ENCODE results near the gene PSMB3. TPM values are rescaled to one million over a fixed set of nuclear protein-coding genes. Genes with fewer than 3 reads are reported as not detected.

The PSMB3 gene
- total RNA-seq, 2 experiments from 2014 or later = 231 to 348 TPM

- Histone ChIP-seq H3K79me2 (ENCODE audit: insufficient read depth, low read depth, low read length) (peaks cover 31% of the 10 kb centered on the region), H3K4me3 (ENCODE audit: low read depth, low read length, poor library complexity, severe bottlenecking) (peak within 1 kb of the TSS; percentile 97), H3K9me2 (ENCODE audit: insufficient read depth, low read length) (no peaks in the 10 kb centered on the region), H3K36me3 (ENCODE audit: insufficient read depth, low read length) (peaks cover 52% of the 10 kb centered on the region), H3K27ac (ENCODE audit: low read depth, low read length, poor library complexity, severe bottlenecking) (peak within 1 kb of the TSS; percentile 80), H3K9me3 (ENCODE audit: low read length) (no peaks in the 10 kb centered on the region), H4K20me1 (ENCODE audit: insufficient read depth, low read length) (no peaks in the 10 kb centered on the region), H3K4me2 (ENCODE audit: low read length) (peak within 1 kb of the TSS; percentile 98), H2AFZ (ENCODE audit: low read length) (peak within 1 kb of the TSS; percentile 56), H3K4me1 (ENCODE audit: insufficient read depth, low read length, poor library complexity, severe bottlenecking) (peaks cover 21% of the 10 kb centered on the region)
- ChIA-PET POLR2A (interaction anchor here (0.6 to 1.3 kb wide), 4 partner anchors 9 to 70 kb away, joined by 3 to 4 read pairs (median 3); partner anchors contain the start of gene LASP1), CTCF (ENCODE audit: unreplicated experiment) (no interaction called here)
- peak; percentile 97 for DNase-seq (ENCODE audit: low spot score)
- intact Hi-C loops (cut with micrococcal nuclease; ENCODE audit: unreplicated experiment) = loop anchor here (1.0 kb wide), 1 partner anchor 70 kb away; no protein-coding TSS in a partner anchor
- no TSS peak for BruUV-seq (replicated peaks)
- no peak for TF ChIP-seq EZH2phosphoT487 (IDR thresholded peaks at IDR 0.05; ENCODE audit: borderline replicate concordance, low read depth, low read length)
- no peak for TF ChIP-seq CTCF (conservative IDR thresholded peaks at IDR 0.05; ENCODE audit: low read length)
These were observed 47.1 kb downstream of the PSMB3 start, which contains the start of gene PIP4K2B for GRCh38 chr17:38799501-38800236. Gene PIP4K2B (minus strand): TSS chr17:38799556. CDS start chr17:38799424, 132 bp downstream.

GRCh38 chr17:38800237-38800760 lies 47.8 kb downstream of the PSMB3 start:
- Histone ChIP-seq H3K27ac (ENCODE audit: low read depth, low read length, poor library complexity, severe bottlenecking) (peak overlapping the region; percentile 80), H3K4me2 (ENCODE audit: low read length) (peak overlapping the region; percentile 86), H3K79me2 (ENCODE audit: insufficient read depth, low read depth, low read length) (peaks cover 31% of the 10 kb centered on the region), H3K9me3 (ENCODE audit: low read length) (no peaks in the 10 kb centered on the region), H2AFZ (ENCODE audit: low read length) (peak overlapping the region; percentile 56; the same call in 1 of the 2 replicates), H3K9me2 (ENCODE audit: insufficient read depth, low read length) (no peaks in the 10 kb centered on the region), H4K20me1 (ENCODE audit: insufficient read depth, low read length) (no peaks in the 10 kb centered on the region), H3K36me3 (ENCODE audit: insufficient read depth, low read length) (peaks cover 53% of the 10 kb centered on the region), H3K4me3 (ENCODE audit: low read depth, low read length, poor library complexity, severe bottlenecking) (peak overlapping the region; percentile 97), H3K4me1 (ENCODE audit: insufficient read depth, low read length, poor library complexity, severe bottlenecking) (peaks cover 24% of the 10 kb centered on the region)
- TF ChIP-seq EZH2phosphoT487 (IDR thresholded peaks at IDR 0.05; ENCODE audit: borderline replicate concordance, low read depth, low read length) (no peak), CTCF (conservative IDR thresholded peaks at IDR 0.05; ENCODE audit: low read length) (no peak)
- CTCF ChIA-PET (ENCODE audit: unreplicated experiment) = no interaction called here
- intact Hi-C loops (cut with micrococcal nuclease; ENCODE audit: unreplicated experiment) = loop anchor here (1.0 kb wide), 1 partner anchor 69 kb away; no protein-coding TSS in a partner anchor
- no TSS peak for BruUV-seq (replicated peaks)
- no peak for DNase-seq (ENCODE audit: low spot score)
- POLR2A ChIA-PET = interaction anchor here (0.8 kb wide), 1 partner anchor 8 kb away, joined by 3 read pairs; no protein-coding TSS in a partner anchor

GRCh38 chr17:38809828-38810227 lies 57.3 kb downstream of the PSMB3 start:
- intact Hi-C loops (cut with micrococcal nuclease; ENCODE audit: unreplicated experiment) = no loop called here
- Histone ChIP-seq H3K9me3 (ENCODE audit: low read length) (no peaks in the 10 kb centered on the region), H3K27ac (ENCODE audit: low read depth, low read length, poor library complexity, severe bottlenecking) (no peak overlapping the region), H3K4me3 (ENCODE audit: low read depth, low read length, poor library complexity, severe bottlenecking) (no peak overlapping the region), H4K20me1 (ENCODE audit: insufficient read depth, low read length) (no peaks in the 10 kb centered on the region), H3K4me2 (ENCODE audit: low read length) (no peak overlapping the region), H2AFZ (ENCODE audit: low read length) (no peak overlapping the region), H3K9me2 (ENCODE audit: insufficient read depth, low read length) (no peaks in the 10 kb centered on the region), H3K79me2 (ENCODE audit: insufficient read depth, low read depth, low read length) (no peaks in the 10 kb centered on the region), H3K4me1 (ENCODE audit: insufficient read depth, low read length, poor library complexity, severe bottlenecking) (peaks cover 13% of the 10 kb centered on the region), H3K36me3 (ENCODE audit: insufficient read depth, low read length) (peaks cover 91% of the 10 kb centered on the region)
- DNase-seq (ENCODE audit: low spot score) = no peak
- TF ChIP-seq EZH2phosphoT487 (IDR thresholded peaks at IDR 0.05; ENCODE audit: borderline replicate concordance, low read depth, low read length) (no peak), CTCF (conservative IDR thresholded peaks at IDR 0.05; ENCODE audit: low read length) (no peak)
- no TSS peak for BruUV-seq (replicated peaks)
- POLR2A ChIA-PET = no interaction called here
- CTCF ChIA-PET (ENCODE audit: unreplicated experiment) = no interaction called here
